Heart left ventricle (tissue), 16 donors: ENCODE measurements around the gene ZEB2. TPM values are rescaled to one million over a fixed set of nuclear protein-coding genes. Genes with fewer than 3 reads are reported as not detected.

Experiments
- ATAC-seq, 4 donors: fragments of 200-7000 bp; cut with Tn5 transposase; one replicate each; pipeline ENCODE4 v1.9.1; 2020 to 2022; ENCODE audit warnings: moderate library complexity in 4 of 4, mild to moderate bottlenecking in 3 of 4, moderate number of reproducible peaks in 1 of 4
- DNase-seq, 5 donors: peaks; one replicate each; pipeline ENCODE4 v3.0.0-alpha.2; 2020
- H3K27ac ChIP-seq, 12 donors: fragments of 200-600 bp; sonication (generic) in 4 of 12; one replicate each; pipeline versions ENCODE4 v1.5.0 to v1.8.0; 2016 to 2022; ENCODE audit warnings: mild to moderate bottlenecking in 2 of 12
- H3K27me3 ChIP-seq, 9 donors: fragments of 200-600 bp; sonication (generic) in 2 of 9; one replicate each; pipeline versions ENCODE4 v1.5.1 to v1.8.0; 2016 to 2022; ENCODE audit warnings: mild to moderate bottlenecking in 3 of 9
- H3K36me3 ChIP-seq, 9 donors: fragments of 200-600 bp; sonication (generic) in 2 of 9; one replicate each; pipeline versions ENCODE4 v1.5.0 to v1.8.0; 2018 to 2022; ENCODE audit warnings: mild to moderate bottlenecking in 2 of 9
- H3K4me1 ChIP-seq, 12 donors: fragments of 200-600 bp; sonication (generic) in 4 of 12; one replicate each; pipeline versions ENCODE4 v1.5.0 to v1.8.0; 2016 to 2022; ENCODE audit warnings: mild to moderate bottlenecking in 3 of 12
- H3K4me3 ChIP-seq, 12 donors: fragments of 200-600 bp; sonication (generic) in 4 of 12; one replicate each; pipeline versions ENCODE4 v1.5.0 to v1.8.0; 2017 to 2022; ENCODE audit warnings: mild to moderate bottlenecking in 9 of 12, moderate library complexity in 4 of 12
- H3K9me3 ChIP-seq, 12 donors: fragments of 200-600 bp; sonication (generic) in 4 of 12; one replicate each; pipeline versions ENCODE4 v1.5.0 to v1.8.0; 2016 to 2022; ENCODE audit warnings: mild to moderate bottlenecking in 1 of 12
- CTCF ChIP-seq, 12 donors: fragments of 200-600 bp; sonication (generic) in 4 of 12; IDR thresholded peaks; one replicate each; pipeline versions ENCODE4 v1.5.0 to v1.8.0; 2018 to 2022; ENCODE audit warnings: antibody characterized with exemption in 12 of 12, mild to moderate bottlenecking in 5 of 12
- POLR2A ChIP-seq, 2 donors: fragments of 450-650 bp; IDR thresholded peaks; one replicate each; pipeline ENCODE4 v1.6.1; 2017; ENCODE audit warnings: antibody characterized with exemption in 2 of 2, mild to moderate bottlenecking in 2 of 2, moderate library complexity in 2 of 2
- WGBS, 4 donors: extraction: QIAGEN DNeasy Blood & Tissue Kit in 2 of 4; methylation state at CpG; one replicate each; pipeline versions ENCODE4 v1.1.5 to v1.1.7; 2013 to 2018; 5-methylcytosine and 5-hydroxymethylcytosine counted together
- intact Hi-C, 10 donors: fragments of 100-400 bp; cut with DNase I; formaldehyde crosslinking; loops; one replicate each; pipeline versions ENCODE4 v1.11.1 to v1.14.2; 2022
- long read RNA-seq, 3 donors: library from polyadenylated mRNA; unstranded; transcript quantifications; one replicate each; pipeline ENCODE4 v2.0.0, GENCODE V29; 2020 to 2021
- polyA plus RNA-seq, 2 donors: library from polyadenylated mRNA; stranded (reverse); fragments of 200-250 nt; gene quantifications; one replicate each; pipeline ENCODE4 v1.2.3, GENCODE V29; 2013
- total RNA-seq, 9 donors: library from RNA; depleted of rRNA in 2 of 9; stranded (reverse); fragments of >200 nt in 2 of 9; fragmentation: NEBNext Ultra II Directional in 3 of 9; extraction: Animal tissue kit (Norgen Biotek cat#: 25700) in 3 of 9; gene quantifications; one replicate each; pipeline versions ENCODE4 v1.1.0 to v1.2.4, GENCODE V29; 2016 to 2023
- donor health status: ischemic (EF 13 %, LVEDD 7.1; RV severe dilation, severe dysfunction).
- donor health status: healthy with polysubstance abuse.
- donor health status: DM: no; HTN: yes; CAD: no.
- donor health status: DM: no; HTN: no; CAD: no.
- donor health status: ischemic (EF 25% LVEDD 6.9; RV normal size, moderate dysfunction).
- donor health status: ischemic (EF 25% LVEDD 5.7; RV mildly dilated, moderate dysfunction).
- donor health status: healthy.
- donor health status: DM: yes; HTN: yes; CAD: no.
- donor health status: ischemic (EF 35%, LVEDD 5.7; RV mildly dilated, moderate dysfunction).
- donor health status: nonischemic (EF 11% LVEDD 7.7; RV severe dilation, severe dysfunction).
- donor health status: DM: yes; HTN: yes; CAD: no.
- donor health status: PGD.
- donor health status: ischemic (EF 29% LVEDD 5.4; RV normal size, mild dysfunction).
- donor health status: nonischemic (EF 23%, LVEDD 6.1; RV moderate dilation, normal function).

ZEB2 gene
- total RNA-seq: 100 to 1,000 TPM in 2 of 9 donors, 10 to 100 TPM in 7; 68.5 to 168 (median 86.3) TPM
- polyA plus RNA-seq: 10 to 100 TPM; 23.1 to 34.9 TPM
- long read RNA-seq, donor 1, full-length matches to known transcripts: 8 of 20 reads
- long read RNA-seq, donor 1, partial matches to known transcripts: 3 of 20 reads
- long read RNA-seq, donor 1, other reads (novel, unspliced or antisense): 9 of 20 reads
- long read RNA-seq, donor 2, full-length matches to known transcripts: 21 of 56 reads
- long read RNA-seq, donor 2, partial matches to known transcripts: 12 of 56 reads
- long read RNA-seq, donor 2, other reads (novel, unspliced or antisense): 23 of 56 reads
- long read RNA-seq, donor 3, full-length matches to known transcripts: 7 of 20 reads
- long read RNA-seq, donor 3, partial matches to known transcripts: 7 of 20 reads
- long read RNA-seq, donor 3, other reads (novel, unspliced or antisense): 6 of 20 reads

- no peaks in the 10 kb centered on the region for H3K9me3 ChIP-seq
- H3K36me3 ChIP-seq: peaks cover 0 to 3% (median 0%) of the 10 kb centered on the region in 9 donors
- 1 to 2% (median 2%) methylated on average over 28 to 29 of the region's 29 CpGs for WGBS, 4 donors
- peak within 1 kb of the TSS; percentile 91 to 99 (median 98) for H3K27ac ChIP-seq
- H3K4me3 ChIP-seq: peak within 1 kb of the TSS; percentile 63 to 96 (median 82)
- TF ChIP-seq CTCF (IDR thresholded peaks at IDR 0.05) (peak; percentile 35 to 72 (median 51)), POLR2A (IDR thresholded peaks at IDR 0.05) (no peak)
- peaks cover 0 to 6% (median 0%) of the 10 kb centered on the region in 9 donors for H3K27me3 ChIP-seq
- intact Hi-C loops: loop anchor here (2.0 to 10.0 kb wide), 20 partner anchors 63 to 1235 kb away; a partner anchor contains a TSS
- peak in 4 of 5 donors; percentile 61 to 73 (median 69) for DNase-seq
- ATAC-seq: peak; percentile 7 to 44 (median 22)
- peaks cover 0 to 32% (median 6%) of the 10 kb centered on the region in 12 donors for H3K4me1 ChIP-seq
Measured at GRCh38 chr2:144519934-144520731, at the start of gene ZEB2. ZEB2 (minus strand) TSS chr2:144520119; CDS start chr2:144517350, 2,769 bp downstream.

- DNase-seq (no peak), ATAC-seq (no peak)
- Histone ChIP-seq H3K27ac (no peak overlapping the region), H3K9me3 (no peaks in the 10 kb centered on the region), H3K4me3 (no peak overlapping the region), H3K27me3 (no peaks in the 10 kb centered on the region), H3K4me1 (no peaks in the 10 kb centered on the region), H3K36me3 (no peaks in the 10 kb centered on the region)
- intact Hi-C loops: no loop called here
- no peak for TF ChIP-seq CTCF (IDR thresholded peaks at IDR 0.05)
- no peak for TF ChIP-seq POLR2A (IDR thresholded peaks at IDR 0.05)
- WGBS, 4 donors: 74 to 78% (median 75%) methylated on average over 4 of the region's 4 CpGs
Measured at GRCh38 chr2:144567745-144568144, 47.8 kb upstream of the ZEB2 start.

- intact Hi-C loops: no loop called here
- no peak overlapping the region for H3K4me3 ChIP-seq
- no peak overlapping the region for H3K27ac ChIP-seq
- DNase-seq: no peak
- H3K27me3 ChIP-seq: no peaks in the 10 kb centered on the region
- WGBS, 4 donors: 75 to 86% (median 77%) methylated on average over 2 of the region's 2 CpGs
- no peak for ATAC-seq
- H3K4me1 ChIP-seq: no peaks in the 10 kb centered on the region
- no peaks in the 10 kb centered on the region for H3K36me3 ChIP-seq
- H3K9me3 ChIP-seq: no peaks in the 10 kb centered on the region
- TF ChIP-seq POLR2A (IDR thresholded peaks at IDR 0.05) (no peak), CTCF (IDR thresholded peaks at IDR 0.05) (no peak)
Measured at GRCh38 chr2:144566448-144566847, 46.5 kb upstream of the ZEB2 start.

- TF ChIP-seq POLR2A (IDR thresholded peaks at IDR 0.05) (no peak), CTCF (IDR thresholded peaks at IDR 0.05) (no peak)
- Histone ChIP-seq H3K27ac (peak overlapping the region in 1 of 12 donors; percentile 27), H3K27me3 (no peaks in the 10 kb centered on the region), H3K4me1 (peaks cover 0 to 6% (median 0%) of the 10 kb centered on the region in 12 donors), H3K36me3 (no peaks in the 10 kb centered on the region), H3K4me3 (no peak overlapping the region), H3K9me3 (no peaks in the 10 kb centered on the region)
- 59 to 70% (median 65%) methylated on average over 1 of the region's 1 CpG for WGBS, 4 donors
- no peak for ATAC-seq
- intact Hi-C loops: no loop called here
- no peak for DNase-seq
Measured at GRCh38 chr2:144560251-144560650, 40.3 kb upstream of the ZEB2 start.
